HG03460 (cell line): ENCODE data around the gene FN3KRP.

Experiments
- ATAC-seq: cut with Tn5 transposase; IDR thresholded peaks from one replicate; pipeline ENCODE4 v1.9.1; 2021; ENCODE audit not compliant: unreplicated experiment

FN3KRP gene

GRCh38 chr17:82716203-82717010, at the start of gene FN3KRP:
Gene FN3KRP, plus strand, starts transcription at chr17:82716706. Its CDS starts 50 bp downstream, at chr17:82716756.
- peak; percentile 65 for ATAC-seq

GRCh38 chr17:82666931-82667667, 49.4 kb upstream of the FN3KRP start:
- no peak for ATAC-seq

GRCh38 chr17:82667668-82668000, 48.9 kb upstream of the FN3KRP start:
- no peak for ATAC-seq

- ATAC-seq, result no peak
These were observed 48.4 kb upstream of the FN3KRP start for GRCh38 chr17:82668024-82668630.

- no peak for ATAC-seq
These were observed 47.8 kb upstream of the FN3KRP start for GRCh38 chr17:82668631-82669099.

- ATAC-seq, result no peak
These were observed 45.6 kb upstream of the FN3KRP start for GRCh38 chr17:82670661-82671450.

GRCh38 chr17:82674656-82675475, 41.6 kb upstream of the FN3KRP start:
- ATAC-seq, result no peak

- no peak for ATAC-seq
These were observed 40.8 kb upstream of the FN3KRP start for GRCh38 chr17:82675476-82676245.

GRCh38 chr17:82677353-82677925, 39.1 kb upstream of the FN3KRP start:
- ATAC-seq, result no peak

- no peak for ATAC-seq
These were observed 38.1 kb upstream of the FN3KRP start for GRCh38 chr17:82678265-82678891.

GRCh38 chr17:82679586-82680465, 36.7 kb upstream of the FN3KRP start:
- no peak for ATAC-seq

GRCh38 chr17:82681547-82681946, 35.0 kb upstream of the FN3KRP start:
- ATAC-seq, result no peak

- no peak for ATAC-seq
These were observed 33.0 kb upstream of the FN3KRP start for GRCh38 chr17:82683534-82683933.

GRCh38 chr17:82684228-82684841, 32.2 kb upstream of the FN3KRP start:
- no peak for ATAC-seq

GRCh38 chr17:82685291-82685690, 31.2 kb upstream of the FN3KRP start:
- ATAC-seq, result no peak

GRCh38 chr17:82686366-82687324, 29.9 kb upstream of the FN3KRP start:
- no peak for ATAC-seq
